Activated CD8-positive, alpha-beta memory T cell treated with anti-CD3 and anti-CD28 coated beads, Interleukin-2, amount 50 U/mL, for 1 hour (primary cell): ENCODE measurements around the gene HSPG2.
"Not testable (repeated sequence)": the region's sequence is repeated elsewhere in the genome, so short reads cannot be mapped to it uniquely, and the experiment has no call there.

ENCODE experiments used
- DNase-seq: peaks from one replicate; pipeline ENCODE4 v3.0.0-alpha.2; 2020; ENCODE audit errors: extremely low read depth

The HSPG2 gene

DNA sequence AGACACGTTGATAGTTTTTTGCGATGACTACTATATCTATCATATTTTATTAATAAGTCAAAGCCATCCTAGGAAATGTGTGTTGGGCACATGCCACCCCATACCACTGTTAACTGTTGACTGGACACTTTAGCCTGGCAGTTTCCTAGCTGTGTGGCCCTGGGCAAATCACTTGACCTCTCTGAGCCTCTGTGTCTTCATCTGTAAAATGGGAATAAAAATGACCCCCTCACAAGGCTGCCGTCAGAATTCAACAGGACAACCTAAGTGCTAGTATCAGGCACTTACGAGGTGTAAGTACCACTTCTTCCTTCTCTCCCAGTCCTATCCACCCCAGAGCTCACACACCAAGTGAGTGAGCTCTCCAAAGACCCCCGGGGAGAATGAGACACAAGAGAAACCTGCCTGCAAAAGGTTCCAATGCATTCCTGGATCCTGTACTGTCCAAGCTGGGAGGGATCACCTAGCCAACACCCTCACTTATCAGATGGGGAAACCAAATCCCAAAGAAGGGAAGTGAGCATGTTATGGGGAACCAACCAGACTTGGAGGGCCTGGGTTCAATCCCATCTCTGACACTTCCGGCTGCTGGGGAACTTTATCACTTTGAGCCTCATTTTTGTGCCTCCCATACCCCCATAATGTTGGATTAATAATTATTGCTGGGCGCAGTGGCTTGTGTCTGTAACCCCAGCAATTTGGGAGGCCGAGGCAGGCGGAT lies 24.9 kb downstream of the HSPG2 start:
- DNase-seq = no peak

DNA sequence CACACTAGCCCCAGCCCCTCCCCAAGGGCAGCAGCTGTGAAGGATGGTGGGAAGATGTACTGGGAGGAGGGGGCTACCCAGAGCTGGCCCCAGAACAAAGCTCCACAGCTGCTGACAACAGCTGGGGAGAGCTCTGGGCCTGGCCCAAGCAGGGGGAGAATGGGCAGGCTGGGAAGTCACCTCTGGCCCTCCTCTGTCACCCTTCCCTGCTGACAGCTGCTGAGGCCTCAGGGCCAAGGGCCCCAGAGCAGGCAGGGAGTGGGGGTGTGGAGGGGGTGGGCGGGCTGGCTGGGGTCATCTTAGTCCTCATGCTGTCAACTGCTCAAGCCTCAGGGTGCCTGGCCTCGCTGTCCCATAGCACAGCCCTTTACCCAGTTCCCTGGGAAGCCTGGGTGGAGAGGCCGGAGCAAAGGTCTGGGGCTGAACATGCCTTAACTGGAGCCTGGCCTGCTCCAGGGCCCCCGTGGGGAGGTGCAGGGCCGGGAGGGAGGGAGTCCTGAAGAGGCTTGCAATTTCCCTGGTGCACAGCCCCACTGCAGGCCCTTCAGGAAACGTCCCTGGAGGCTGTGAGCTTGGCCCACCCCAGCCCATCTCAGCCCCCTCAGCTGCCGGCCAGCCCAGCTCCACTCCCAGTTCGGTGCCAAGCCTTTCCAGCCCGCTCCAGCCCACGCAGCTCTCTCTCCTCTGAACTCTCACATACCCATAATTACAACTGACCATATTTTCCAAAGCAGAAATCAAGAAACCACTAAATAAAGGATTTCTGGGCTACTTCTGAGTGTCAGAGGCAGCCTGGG lies 25.7 kb downstream of the HSPG2 start:
- DNase-seq = no peak

DNA sequence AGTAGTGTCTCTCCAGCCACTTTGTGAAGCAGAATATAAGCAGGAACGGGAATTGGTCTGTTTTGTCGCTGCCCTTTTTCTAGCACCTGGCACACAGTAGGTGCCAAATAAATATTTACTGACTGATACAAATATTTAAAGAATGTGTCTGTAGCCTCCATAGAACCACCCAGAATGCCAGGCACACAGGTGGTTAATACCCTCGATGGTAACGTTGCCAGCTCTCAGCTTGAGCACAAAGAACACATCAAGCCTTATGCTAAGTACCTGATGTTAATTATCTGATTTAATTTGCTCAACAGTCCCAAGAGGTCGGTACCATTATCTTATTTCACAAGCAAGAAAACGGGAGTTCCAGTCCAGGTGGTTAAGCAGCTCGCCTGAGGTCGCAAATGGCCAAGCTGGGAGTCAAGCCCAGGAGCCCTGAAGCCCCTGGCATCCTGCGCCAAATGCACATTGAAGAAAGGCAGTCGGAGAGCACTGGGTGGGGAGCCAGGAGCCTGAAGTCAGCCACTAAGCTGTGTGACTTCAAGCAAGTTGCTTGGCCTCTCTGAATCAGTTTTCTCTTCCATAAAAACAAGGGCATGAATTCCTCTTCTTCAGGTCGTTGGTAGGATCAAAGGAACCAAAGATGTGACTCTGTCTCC lies 26.4 kb downstream of the HSPG2 start:
- DNase-seq = no peak

DNA sequence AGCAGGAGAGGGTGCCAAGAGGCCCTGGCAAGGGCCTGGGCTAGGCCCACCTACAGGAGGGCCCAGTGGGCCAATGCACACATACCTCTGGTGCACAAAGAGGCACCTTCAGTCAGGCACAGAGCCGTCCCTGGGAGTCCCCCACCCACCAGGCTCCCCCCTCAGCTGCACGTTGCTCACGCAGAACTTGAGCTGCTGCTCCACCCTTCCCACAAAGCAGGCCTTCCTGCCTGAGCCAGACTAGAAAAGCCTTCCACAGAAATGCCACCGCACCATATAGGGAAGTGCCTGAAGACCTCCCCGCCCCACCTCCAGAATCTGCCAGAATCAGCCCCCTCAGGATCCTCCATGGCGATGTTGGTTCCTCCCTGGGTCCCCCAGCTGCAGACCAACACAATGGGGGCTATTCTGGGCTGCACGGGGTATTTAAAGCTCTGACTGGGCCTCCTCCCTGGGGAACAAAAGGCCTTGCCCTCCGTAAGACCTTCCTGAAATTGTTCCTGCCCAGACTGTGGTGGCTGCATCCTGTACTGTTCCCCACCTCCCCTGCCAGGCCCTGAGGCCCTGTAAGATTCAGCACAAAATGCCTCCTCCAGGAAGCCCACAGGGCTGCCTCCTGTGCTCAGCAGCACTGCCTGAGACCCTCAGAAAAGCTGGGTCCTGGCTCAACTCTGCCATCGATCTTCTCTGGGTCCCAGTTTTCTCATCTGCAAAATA lies 27.2 kb downstream of the HSPG2 start:
- no peak for DNase-seq

DNA sequence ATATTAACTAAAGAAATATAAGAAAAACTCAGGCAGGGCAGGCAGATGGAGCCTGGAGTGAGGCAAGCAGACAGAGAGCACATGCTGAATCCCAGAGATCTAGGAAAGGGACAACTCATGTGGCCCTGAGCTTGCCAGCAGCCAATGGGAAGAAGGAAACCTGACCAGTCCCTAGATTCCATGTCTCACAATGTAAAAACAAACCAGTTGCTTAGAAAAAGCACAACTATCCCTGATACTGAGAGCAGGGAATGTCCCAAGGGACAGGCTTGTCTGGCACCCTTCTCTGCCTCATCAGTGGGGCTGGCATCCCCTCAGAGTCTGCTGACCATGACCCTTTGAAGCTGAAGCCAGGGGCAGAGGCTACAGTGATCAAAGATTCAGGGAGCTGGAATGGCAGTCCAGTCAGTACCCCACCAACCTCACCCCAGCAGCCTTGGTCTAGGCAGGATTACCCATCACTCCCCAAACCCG lies 27.8 kb downstream of the HSPG2 start:
- DNase-seq = no peak

DNA sequence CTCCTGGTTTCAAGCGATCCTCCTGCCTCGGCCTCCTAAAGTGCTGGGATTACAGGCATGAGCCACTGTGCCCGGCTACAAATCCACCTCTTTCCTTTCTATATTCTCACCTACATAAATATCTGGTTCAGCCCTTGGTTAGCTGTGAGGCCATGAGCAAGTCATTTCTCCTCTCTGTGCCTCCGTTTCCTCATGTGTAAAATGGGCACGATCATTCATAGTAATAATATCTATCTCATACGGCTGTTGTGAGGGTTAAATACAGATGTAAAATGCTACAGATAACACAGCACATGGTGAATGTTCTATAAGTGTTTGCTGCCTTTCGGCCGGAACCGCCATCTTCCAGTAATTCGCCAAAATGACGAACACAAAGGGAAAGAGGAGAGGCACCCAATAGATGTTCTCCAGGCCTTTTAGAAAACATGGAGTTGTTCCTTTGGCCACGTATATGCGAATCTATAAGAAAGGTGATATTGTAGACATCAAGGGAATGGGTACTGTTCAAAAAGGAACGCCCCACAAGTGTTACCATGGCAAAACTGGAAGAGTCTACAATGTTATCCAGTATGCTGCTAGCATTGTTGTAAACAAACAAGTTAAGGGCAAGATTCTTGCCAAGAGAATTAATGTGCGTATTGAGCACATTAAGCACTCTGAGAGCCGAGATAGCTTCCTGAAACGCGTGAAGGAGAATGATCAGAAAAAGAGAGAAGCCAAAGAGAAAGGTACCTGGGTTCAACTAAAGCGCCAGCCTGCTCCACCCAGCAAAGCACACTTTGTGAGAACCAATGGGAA lies 29.2 kb downstream of the HSPG2 start:
- DNase-seq = not testable (repeated sequence)

DNA sequence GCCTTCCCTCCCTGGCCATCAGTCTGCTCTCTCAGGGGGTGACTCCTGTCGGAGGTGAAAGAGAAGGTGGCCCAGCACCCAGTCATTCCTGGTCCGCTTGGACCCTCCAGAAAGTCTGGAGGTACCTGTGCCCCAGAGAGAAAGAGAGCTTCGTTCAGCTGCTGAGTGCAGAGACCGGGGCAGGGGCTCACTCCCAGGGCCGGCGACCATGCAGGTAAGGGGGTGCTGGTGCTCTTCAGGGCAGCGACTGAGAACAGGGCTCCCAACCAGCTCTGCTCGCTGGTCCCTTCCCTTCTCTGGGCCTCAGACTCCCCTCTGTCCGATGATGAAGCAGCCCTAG lies 30.1 kb downstream of the HSPG2 start:
- no peak for DNase-seq

DNA sequence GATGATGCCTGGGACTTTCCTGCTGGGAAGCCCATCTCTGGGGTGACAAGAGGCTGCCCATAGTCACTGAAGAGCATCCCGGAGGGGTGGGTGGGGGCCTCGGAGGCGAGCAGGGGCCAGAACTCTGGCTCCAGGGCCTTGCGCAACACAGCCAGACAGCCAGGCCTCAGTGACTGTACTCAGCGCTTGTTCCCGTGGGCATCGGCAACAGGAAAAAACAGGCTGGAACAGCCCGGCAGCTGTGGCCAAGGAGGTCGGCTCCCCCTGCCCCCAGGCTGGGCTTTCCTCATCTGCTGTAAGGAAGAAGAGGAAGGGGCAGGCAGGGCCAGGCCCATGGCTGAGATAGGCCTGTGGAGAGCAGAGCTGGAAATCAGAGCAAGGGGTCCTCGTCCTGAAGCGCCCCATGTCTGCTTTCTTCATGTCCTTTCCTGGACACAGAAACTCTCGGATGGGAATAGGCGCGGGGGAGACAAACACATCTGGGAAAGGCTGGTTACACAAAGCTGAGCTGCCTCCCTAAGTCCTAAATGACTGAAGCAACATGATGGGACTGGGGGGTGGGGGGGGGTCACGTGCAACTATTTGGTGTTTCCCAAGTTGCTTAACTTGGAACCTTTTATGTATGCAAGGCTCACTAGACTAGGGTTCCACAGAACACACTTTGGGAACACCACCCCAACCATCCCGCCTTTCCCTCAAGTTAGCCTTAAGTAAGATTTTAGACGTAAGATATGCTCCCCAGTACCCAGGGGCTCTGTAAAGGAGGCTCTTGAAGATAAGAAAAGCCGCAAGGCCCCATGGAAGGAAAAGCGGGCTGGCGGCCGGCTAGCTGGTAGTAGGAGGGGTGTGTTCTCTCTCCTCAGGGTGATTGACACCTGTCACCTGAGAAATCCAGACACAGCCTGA lies 30.7 kb downstream of the HSPG2 start:
- no peak for DNase-seq

DNA sequence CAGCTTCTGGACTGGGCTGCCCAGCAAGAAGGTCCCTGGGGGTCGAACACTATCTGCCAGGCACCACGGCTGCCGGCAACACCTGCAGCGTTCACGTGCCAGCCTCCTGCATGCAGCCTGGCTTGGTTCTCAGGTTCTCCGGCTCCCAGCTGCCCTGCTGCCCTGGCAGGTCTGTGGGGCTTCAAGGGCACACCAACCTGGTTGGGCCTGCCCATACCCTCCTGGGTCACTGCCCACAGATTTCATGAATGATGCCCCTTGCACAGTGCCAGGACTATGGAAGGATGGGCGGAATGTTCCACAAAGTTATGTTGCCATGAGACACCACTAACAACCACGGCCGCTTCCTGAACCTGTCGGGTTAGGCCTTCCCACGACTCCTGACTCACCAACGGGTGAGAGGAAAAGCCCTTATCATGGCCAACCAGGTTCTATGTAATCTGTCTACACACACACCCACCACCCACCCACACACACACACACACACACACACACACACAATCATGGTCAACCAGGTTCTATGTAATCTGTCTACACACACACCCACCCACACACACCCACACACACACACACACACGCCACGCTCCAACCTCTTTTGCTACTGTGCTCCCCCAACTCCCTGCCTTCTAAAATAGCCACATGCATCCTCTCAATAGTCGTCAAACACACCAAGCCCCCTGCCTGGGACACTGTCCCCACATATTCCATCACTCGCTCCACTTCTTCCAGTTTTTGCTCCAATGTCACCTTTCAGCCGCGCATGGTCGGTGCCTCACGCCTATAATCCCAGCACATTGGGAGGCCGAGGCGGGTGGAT lies 32.2 kb downstream of the HSPG2 start:
- no peak for DNase-seq

DNA sequence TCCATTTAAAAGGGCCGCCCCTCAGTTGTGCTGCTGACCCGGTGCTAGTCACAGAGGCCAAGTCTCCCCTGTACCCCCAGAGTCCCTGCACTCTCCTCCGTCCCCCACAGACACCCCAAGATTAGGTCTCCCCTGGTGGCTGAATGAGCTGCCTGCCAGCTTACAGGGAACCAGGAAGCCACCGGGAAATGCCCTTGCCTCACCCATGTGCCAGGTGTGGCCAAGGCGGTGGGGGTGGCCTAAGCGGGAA lies 32.7 kb downstream of the HSPG2 start:
- DNase-seq = no peak

DNA sequence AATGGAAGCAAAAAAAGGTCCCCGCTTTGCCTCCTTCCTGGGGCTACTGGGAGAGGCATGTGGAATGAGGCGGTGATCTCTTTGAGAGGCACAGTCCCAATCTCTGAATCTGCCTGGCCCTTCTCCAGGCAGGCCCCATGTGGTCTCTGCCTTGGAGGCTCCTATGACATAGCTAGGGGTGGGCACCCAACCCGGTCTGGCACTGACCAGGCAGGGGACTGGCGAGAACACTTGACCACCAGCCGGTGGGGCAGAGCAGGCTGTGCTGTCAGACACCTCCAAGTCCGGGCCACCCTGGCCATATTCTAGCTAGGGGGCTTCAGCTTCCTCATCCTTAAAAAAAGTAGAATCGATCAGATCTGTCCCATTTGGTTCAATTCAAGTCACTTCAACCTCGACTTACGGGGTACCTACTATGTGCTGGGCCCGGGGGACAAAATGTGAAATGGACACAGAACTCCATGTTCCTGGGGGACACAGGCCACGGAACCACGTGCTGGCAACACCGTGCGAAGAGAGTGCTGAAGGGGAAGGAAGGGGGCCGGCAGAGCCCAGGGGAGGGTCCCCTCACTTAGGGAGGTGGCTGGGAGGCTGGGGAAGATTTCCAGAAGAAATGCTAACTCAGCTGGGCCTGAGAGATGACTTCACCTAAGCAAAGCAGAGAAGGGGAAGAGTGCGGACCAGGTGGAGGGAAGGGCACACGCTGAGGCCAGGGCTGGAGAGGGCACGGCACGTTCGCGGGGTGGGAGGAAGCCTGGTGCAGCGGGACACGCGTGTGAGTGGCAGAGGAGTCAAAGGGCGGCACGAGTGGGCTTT lies 33.3 kb downstream of the HSPG2 start:
- no peak for DNase-seq

DNA sequence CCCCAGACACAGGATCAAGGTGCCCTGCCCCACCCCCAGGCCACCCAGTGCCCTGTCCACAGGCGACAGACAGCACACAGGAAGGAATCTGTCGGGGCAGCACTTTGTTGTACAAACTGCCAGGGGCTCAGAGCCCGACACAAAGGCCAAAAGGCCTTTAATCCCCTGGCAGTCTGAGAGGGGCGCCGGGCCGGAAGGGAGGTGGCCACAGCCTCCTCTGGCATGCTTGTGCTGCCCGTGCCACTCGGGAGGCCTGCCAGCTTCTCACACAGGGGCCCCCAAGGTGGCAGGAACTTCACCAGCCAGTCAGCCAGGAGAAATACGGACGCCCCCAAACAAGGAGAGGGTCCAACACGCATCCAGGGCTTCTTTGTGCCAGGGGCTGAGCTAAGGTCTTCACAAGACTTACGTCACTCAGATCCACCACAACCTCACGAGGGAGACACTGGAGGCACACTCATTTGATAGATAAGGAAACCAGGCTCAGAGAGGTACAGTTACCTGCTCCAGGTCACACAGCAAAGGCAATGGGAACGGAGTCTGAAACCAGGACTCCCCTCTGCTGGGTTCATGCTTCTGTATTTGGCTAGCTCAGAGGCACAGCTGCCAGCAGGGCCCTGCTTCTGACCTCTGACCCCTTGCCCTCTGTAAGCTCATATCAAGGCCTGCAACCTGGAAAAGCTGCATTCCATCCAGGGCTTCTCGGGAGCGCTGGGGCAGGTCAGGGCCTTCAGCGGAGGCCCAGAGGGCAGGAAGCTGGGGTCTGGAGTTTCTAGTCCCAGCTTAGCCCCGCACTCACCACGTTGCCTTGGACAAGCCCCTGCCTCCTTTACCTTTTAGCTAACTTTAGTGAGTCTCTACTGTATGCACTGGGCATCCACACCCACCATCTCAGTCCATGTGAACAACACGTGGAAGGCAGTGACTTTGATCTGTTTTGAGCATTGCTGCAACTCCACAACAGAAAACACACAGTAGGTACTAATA lies 34.8 kb downstream of the HSPG2 start:
- no peak for DNase-seq

DNA sequence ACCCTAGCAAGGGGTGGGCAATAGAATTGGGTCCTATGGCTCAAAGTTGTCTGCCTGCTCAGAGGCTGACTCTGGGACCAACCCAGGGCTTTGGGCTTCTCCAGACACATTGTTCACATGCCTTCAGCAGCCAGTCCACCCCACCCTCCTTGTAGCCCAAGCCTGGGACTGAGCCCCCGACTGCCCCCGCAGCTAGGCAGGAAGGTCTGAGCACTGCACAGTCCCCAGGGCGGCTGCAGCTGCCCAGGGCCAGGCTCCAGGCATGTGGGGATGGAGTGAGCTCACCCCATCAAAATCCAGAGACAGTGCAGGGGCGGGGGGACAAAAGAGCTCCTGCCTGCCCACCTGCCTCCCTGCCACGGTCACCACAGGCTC lies 35.6 kb downstream of the HSPG2 start:
- no peak for DNase-seq

DNA sequence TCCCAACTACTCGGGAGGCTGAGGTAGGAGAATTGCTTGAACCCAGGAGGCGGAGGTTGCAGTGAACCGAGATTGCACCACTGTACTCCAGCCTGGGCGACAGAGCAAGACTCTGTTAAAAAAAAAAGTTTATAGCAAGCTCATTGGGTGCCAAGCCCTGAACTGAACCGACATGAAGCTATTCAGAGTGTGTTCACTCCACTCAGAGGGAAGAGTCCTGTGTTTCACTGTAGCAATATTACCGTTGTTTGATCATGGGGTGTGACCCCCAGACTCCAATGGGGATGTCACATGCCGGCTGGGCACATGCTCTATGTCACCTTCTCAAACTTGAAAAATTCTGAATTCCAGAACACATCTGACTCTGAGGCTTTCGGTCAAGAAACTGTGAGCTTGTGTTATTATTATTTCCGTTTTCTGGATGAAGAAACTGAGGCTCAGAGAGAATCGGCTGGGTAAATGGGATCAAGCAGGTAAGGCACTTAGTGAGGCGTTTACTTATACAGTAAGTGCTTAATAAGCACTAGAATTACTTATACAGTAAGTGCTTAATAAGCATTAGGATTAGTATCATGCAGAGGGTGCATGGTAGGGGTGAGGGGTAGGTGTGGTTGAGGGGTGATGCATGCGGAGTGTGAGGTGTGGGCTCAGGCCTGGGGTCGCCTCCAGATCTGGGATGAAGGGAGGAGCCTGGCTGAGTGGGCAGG lies 36.2 kb downstream of the HSPG2 start:
- DNase-seq = no peak

DNA sequence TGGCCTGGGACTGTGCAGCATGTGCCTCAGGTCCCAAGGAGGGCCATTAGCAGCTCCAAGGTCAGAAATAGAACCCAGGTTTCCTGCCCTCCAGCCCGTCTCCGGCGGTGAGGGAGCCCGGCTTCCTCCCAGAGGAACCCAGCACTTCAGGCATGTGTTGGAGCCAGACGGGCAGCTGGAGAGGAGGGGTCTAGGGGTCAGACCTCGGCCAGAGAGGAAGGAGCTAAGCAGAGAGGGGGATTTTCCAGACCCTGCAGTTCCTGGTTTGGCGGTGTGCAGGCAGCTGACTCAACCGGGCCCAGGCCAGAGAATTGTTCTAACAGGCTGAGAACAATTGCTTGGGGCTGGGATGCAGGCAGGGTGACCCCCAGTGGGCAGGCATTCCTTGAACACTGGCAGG lies 37.1 kb downstream of the HSPG2 start:
- no peak for DNase-seq

DNA sequence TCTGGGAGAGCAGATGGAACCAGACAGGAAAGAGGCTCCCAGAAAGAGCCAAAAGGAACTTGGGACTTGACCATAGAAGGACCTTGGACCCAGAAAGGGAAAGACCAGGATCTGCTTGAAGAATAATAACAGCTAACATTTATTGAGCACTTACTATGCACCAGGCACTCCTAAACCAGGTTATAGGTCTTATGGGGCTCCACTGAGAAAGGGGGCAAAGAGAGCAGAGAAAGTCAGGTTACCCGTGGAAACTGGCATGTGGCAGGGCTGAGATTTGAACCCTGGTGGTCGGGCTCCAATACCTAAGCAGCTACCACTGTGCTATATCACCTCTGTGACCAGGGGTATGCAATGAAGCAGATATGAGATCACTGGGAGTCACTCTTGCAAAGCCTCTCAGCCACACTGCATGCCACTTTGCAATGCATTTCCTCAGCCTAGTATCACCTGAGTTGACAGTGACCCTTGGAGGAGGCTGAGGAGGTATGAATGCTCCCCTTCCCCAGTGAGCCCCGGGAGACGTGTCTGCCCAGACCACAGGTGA lies 37.8 kb downstream of the HSPG2 start:
- DNase-seq = no peak
